WTC11 (cell line): ENCODE measurements around the gene AGER. TPM values are rescaled to one million over a fixed set of nuclear protein-coding genes. Genes with fewer than 3 reads are reported as not detected.
A peak's percentile ranks its signal among the peaks of the same experiment; 100 is the strongest.

Source experiments
- ATAC-seq: fragments of 200-7000 bp; cut with Tn5 transposase; 2 replicates; pipeline ENCODE4 v1.10.0; 2021; ENCODE audit warnings: mild to moderate bottlenecking, moderate library complexity
- CTCF ChIA-PET: fragments of 300-600 bp; sonication (Branson Sonifier 250); formaldehyde crosslinking; loops from one replicate; lab custom pipeline; 2021; ENCODE audit warnings: antibody characterized with exemption; lab: Charles Lee
- POLR2A ChIA-PET: fragments of 350-600 bp; sonication (Branson Sonifier 250); formaldehyde crosslinking; loops from one replicate; lab custom pipeline; 2021; ENCODE audit warnings: antibody characterized with exemption; lab: Charles Lee
- DNase-seq: peaks from one replicate; pipeline ENCODE4 v3.0.0; 2021; ENCODE audit warnings: low spot score
- H3K27ac Mint-ChIP-seq: 2 replicates; pipeline ENCODE4 v1.8.0; 2021; ENCODE audit warnings: mixed read lengths
- H3K27me3 Mint-ChIP-seq: 2 replicates; pipeline ENCODE4 v1.8.0; 2021; ENCODE audit warnings: low read depth, mild to moderate bottlenecking, moderate library complexity, mixed read lengths
- H3K36me3 Mint-ChIP-seq: 2 replicates; pipeline ENCODE4 v1.8.0; 2021; ENCODE audit warnings: mixed read lengths
- H3K4me1 Mint-ChIP-seq: 2 replicates; pipeline ENCODE4 v1.8.0; 2022; ENCODE audit warnings: mixed read lengths
- H3K4me3 Mint-ChIP-seq: 2 replicates; pipeline ENCODE4 v1.8.0; 2021; ENCODE audit warnings: mild to moderate bottlenecking, moderate library complexity, mixed read lengths
- H3K9me3 Mint-ChIP-seq: 2 replicates; pipeline ENCODE4 v1.8.0; 2021; ENCODE audit warnings: mixed read lengths
- CBFB ChIP-seq: sonication (generic); formaldehyde crosslinking; IDR thresholded peaks from 2 replicates; pipeline ENCODE4 v1.8.1; 2022; ENCODE audit warnings: mild to moderate bottlenecking, low read depth, missing genetic modification reagents
- CTCF ChIP-seq: fragments of 200-600 bp; IDR thresholded peaks from 2 replicates; pipeline ENCODE4 v1.8.0; 2022; ENCODE audit warnings: antibody characterized with exemption
- E2F1 ChIP-seq: sonication (generic); formaldehyde crosslinking; IDR thresholded peaks from 2 replicates; pipeline ENCODE4 v1.8.0; 2022; ENCODE audit warnings: mild to moderate bottlenecking, missing genetic modification reagents
- E2F4 ChIP-seq: sonication (generic); formaldehyde crosslinking; IDR thresholded peaks from 2 replicates; pipeline ENCODE4 v1.8.1; 2022; ENCODE audit warnings: low read depth, mild to moderate bottlenecking, moderate library complexity, missing genetic modification reagents, borderline replicate concordance
- ELF4 ChIP-seq: sonication (generic); formaldehyde crosslinking; IDR thresholded peaks from 2 replicates; pipeline ENCODE4 v1.8.1; 2022; ENCODE audit warnings: low read depth, mild to moderate bottlenecking, moderate library complexity, missing genetic modification reagents
- EMX1 ChIP-seq: fragments of 250-450 bp; sonication (Bioruptor Pico); IDR thresholded peaks from 2 replicates; pipeline ENCODE4 v1.8.0; 2021; ENCODE audit warnings: mild to moderate bottlenecking
- FOXK1 ChIP-seq: sonication (generic); formaldehyde crosslinking; IDR thresholded peaks from 2 replicates; pipeline ENCODE4 v1.8.0; 2022; ENCODE audit warnings: mild to moderate bottlenecking, moderate library complexity, missing genetic modification reagents
- GABPB1 ChIP-seq: sonication (generic); formaldehyde crosslinking; IDR thresholded peaks from 2 replicates; pipeline ENCODE4 v1.8.1; 2023; ENCODE audit warnings: mild to moderate bottlenecking, missing genetic modification reagents
- MAX ChIP-seq: sonication (generic); formaldehyde crosslinking; IDR thresholded peaks from 2 replicates; pipeline ENCODE4 v1.8.0; 2022; ENCODE audit warnings: mild to moderate bottlenecking, missing genetic modification reagents
- MYBL2 ChIP-seq: sonication (generic); formaldehyde crosslinking; IDR thresholded peaks from 2 replicates; pipeline ENCODE4 v1.8.1; 2023; ENCODE audit warnings: mild to moderate bottlenecking, moderate library complexity, missing genetic modification reagents
- NFYB ChIP-seq: sonication (generic); formaldehyde crosslinking; conservative IDR thresholded peaks from 2 replicates; pipeline ENCODE4 v1.8.0; 2022; ENCODE audit warnings: low read depth, missing genetic modification reagents
- NR1H2 ChIP-seq: sonication (generic); formaldehyde crosslinking; IDR thresholded peaks from 2 replicates; pipeline ENCODE4 v1.9.0; 2021; ENCODE audit warnings: mild to moderate bottlenecking, moderate library complexity, missing genetic modification reagents
- NR3C1 ChIP-seq: sonication (generic); formaldehyde crosslinking; conservative IDR thresholded peaks from 2 replicates; pipeline ENCODE4 v1.8.1; 2023; ENCODE audit warnings: low read depth, mild to moderate bottlenecking, missing genetic modification reagents
- SOX15 ChIP-seq: fragments of 250-450 bp; sonication (Bioruptor Pico); IDR thresholded peaks from 2 replicates; pipeline ENCODE4 v1.9.0; 2021; ENCODE audit warnings: mild to moderate bottlenecking
- SP1 ChIP-seq: sonication (generic); formaldehyde crosslinking; conservative IDR thresholded peaks from 2 replicates; pipeline ENCODE4 v1.8.1; 2022; ENCODE audit warnings: missing genetic modification reagents
- TEAD1 ChIP-seq: sonication (generic); formaldehyde crosslinking; IDR thresholded peaks from 2 replicates; pipeline ENCODE4 v1.8.0; 2022; ENCODE audit warnings: mild to moderate bottlenecking, missing genetic modification reagents
- ZNF138 ChIP-seq: sonication (generic); formaldehyde crosslinking; conservative IDR thresholded peaks from 2 replicates; pipeline ENCODE4 v1.8.1; 2022; ENCODE audit warnings: mild to moderate bottlenecking, moderate library complexity, missing genetic modification reagents
- ZNF232 ChIP-seq: sonication (generic); formaldehyde crosslinking; IDR thresholded peaks from 2 replicates; pipeline ENCODE4 v1.8.0; 2022; ENCODE audit warnings: mild to moderate bottlenecking, missing genetic modification reagents
- ZNF317 ChIP-seq: sonication (generic); formaldehyde crosslinking; IDR thresholded peaks from 2 replicates; pipeline ENCODE4 v1.8.1; 2023; ENCODE audit warnings: low read depth, mild to moderate bottlenecking, moderate library complexity, missing genetic modification reagents, borderline replicate concordance
- ZNF425 ChIP-seq: fragments of 250-450 bp; sonication (Bioruptor Pico); conservative IDR thresholded peaks from 2 replicates; pipeline ENCODE4 v1.9.0; 2021; ENCODE audit warnings: mild to moderate bottlenecking
- total RNA-seq: library from RNA; stranded (reverse); gene quantifications from 3 replicates; pipeline ENCODE4 v1.2.3, GENCODE V29; 2021

The AGER gene
- total RNA-seq, 1 experiment from 2014 or later: 18.1 TPM

- TF ChIP-seq E2F1 (CRISPR knock-in tag) (0 out of 2 replicates have a peak, but pooled peaks have one; percentile 62), ZNF138 (CRISPR knock-in tag) (no peak), EMX1 (CRISPR knock-in tag) (0 out of 2 replicates have a peak, but pooled peaks have one; percentile 46), ZNF317 (no peak), CBFB (CRISPR knock-in tag) (no peak), ELF4 (CRISPR knock-in tag) (no peak), SOX15 (CRISPR knock-in tag) (no peak)
These were observed 12.0 kb upstream of the AGER start (continued) for GRCh38 chr6:32195902-32196681.

- peaks cover 53% of the 10 kb centered on the region for H3K4me1 Mint-ChIP-seq
- ChIA-PET CTCF (interaction anchor here (0.6 to 1.8 kb wide), 35 partner anchors 10 to 758 kb away, joined by 3 to 30 read pairs (median 6); partner anchors contain the start of genes AGPAT1, EHMT2, FKBPL and HLA-DMA), POLR2A (interaction anchor here (0.5 to 1.9 kb wide), 13 partner anchors 9 to 921 kb away, joined by 3 to 25 read pairs (median 4); partner anchors contain the start of genes AGPAT1, FKBPL, PRRT1 and RNF5)
- H3K9me3 Mint-ChIP-seq: no peaks in the 10 kb centered on the region
- DNase-seq: peak; percentile 100
- no peak overlapping the region; the same call in 1 of the 2 replicates for H3K27ac Mint-ChIP-seq
- H3K27me3 Mint-ChIP-seq: peaks cover 3% of the 10 kb centered on the region; the same call in 1 of the 2 replicates
- peak overlapping the region; percentile 95 for H3K4me3 Mint-ChIP-seq
- no peaks in the 10 kb centered on the region for H3K36me3 Mint-ChIP-seq
- 0 out of 2 replicates have a peak, but pooled peaks have one; percentile 38 for TF ChIP-seq FOXK1
- peak; percentile 69 for TF ChIP-seq GABPB1 (CRISPR knock-in tag)
- TF ChIP-seq MAX (CRISPR knock-in tag): 0 out of 2 replicates have a peak, but pooled peaks have one; percentile 87
- TF ChIP-seq NR1H2 (CRISPR knock-in tag): no peak
- TF ChIP-seq SP1 (CRISPR knock-in tag): peak; percentile 84
- ATAC-seq: peak; percentile 88
These were observed 11.5 kb upstream of the AGER start for GRCh38 chr6:32195652-32195901.

- Mint-ChIP-seq H3K4me1 (peaks cover 57% of the 10 kb centered on the region), H3K27me3 (peaks cover 3% of the 10 kb centered on the region; the same call in 1 of the 2 replicates), H3K36me3 (no peaks in the 10 kb centered on the region), H3K4me3 (peak overlapping the region; percentile 95), H3K9me3 (no peaks in the 10 kb centered on the region), H3K27ac (peak overlapping the region; percentile 99)
- ChIA-PET POLR2A (interaction anchor here (0.6 to 1.9 kb wide), 12 partner anchors 10 to 922 kb away, joined by 3 to 25 read pairs (median 4); partner anchors contain the start of genes AGPAT1, FKBPL, PRRT1 and RNF5), CTCF (interaction anchor here (0.6 to 1.8 kb wide), 33 partner anchors 9 to 758 kb away, joined by 3 to 30 read pairs (median 6); partner anchors contain the start of genes AGPAT1, EHMT2, FKBPL and HLA-DMA)
- DNase-seq (no peak), ATAC-seq (no peak)
- TF ChIP-seq E2F4 (CRISPR knock-in tag) (no peak), ZNF425 (CRISPR knock-in tag) (no peak), NFYB (CRISPR knock-in tag) (peak; percentile 49), CTCF (peak; percentile 4; the same call in 1 of the 2 replicates), TEAD1 (CRISPR knock-in tag) (peak; percentile 29; the same call in 1 of the 2 replicates), MYBL2 (CRISPR knock-in tag) (peak; percentile 23; the same call in 1 of the 2 replicates), NR3C1 (CRISPR knock-in tag) (no peak), ZNF232 (CRISPR knock-in tag) (no peak)
These were observed 11.0 kb upstream of the AGER start for GRCh38 chr6:32194825-32195651.
